ENCODE measurements around the gene SYNGR3.

SYNGR3 gene

GRCh38 chr16:1980770-1981087 is 9.0 kb upstream of the SYNGR3 start:
- no peak overlapping the region for H3K4me3 ChIP-seq (ENCODE audit: low read depth, low read length)
- no peak for TF ChIP-seq CTCF (IDR thresholded peaks at IDR 0.05; ENCODE audit: insufficient read depth, low read length, missing control alignments)
- ChIA-PET POLR2A (interaction anchor here (1.4 to 3.5 kb wide), 3 partner anchors 16 to 175 kb away, joined by 4 to 23 read pairs (median 9); partner anchors contain the start of genes RPS2 and TRAF7), CTCF (interaction anchor here (0.6 to 16.4 kb wide), 5 partner anchors 9 to 160 kb away, joined by 3 to 163 read pairs (median 5); partner anchors contain the start of gene TBL3)
- DNase-seq (ENCODE audit: low read depth, low spot score): no peak

- DNase-seq (ENCODE audit: low read depth, low spot score): no peak
- CTCF ChIA-PET: interaction anchor here (0.6 to 16.4 kb wide), 6 partner anchors 8 to 159 kb away, joined by 3 to 163 read pairs (median 6); partner anchors contain the start of gene TBL3
- POLR2A ChIA-PET: interaction anchor here (0.7 to 3.5 kb wide), 5 partner anchors 10 to 174 kb away, joined by 3 to 23 read pairs (median 9); partner anchors contain the start of genes RPS2, TBL3 and TRAF7
- no peak for TF ChIP-seq CTCF (IDR thresholded peaks at IDR 0.05; ENCODE audit: insufficient read depth, low read length, missing control alignments)
- H3K4me3 ChIP-seq (ENCODE audit: low read depth, low read length): no peak within 1 kb of the TSS
Measured at GRCh38 chr16:1981398-1981836, 8.4 kb upstream of the SYNGR3 start, which contains the start of gene NOXO1. TSS of gene NOXO1 (minus strand) at chr16:1981469. CDS start at chr16:1981179, 290 bp downstream.

- CTCF ChIA-PET: interaction anchor here (0.6 to 16.4 kb wide), 5 partner anchors 9 to 158 kb away, joined by 3 to 163 read pairs (median 7); partner anchors contain the start of gene TBL3
- POLR2A ChIA-PET: interaction anchor here (1.9 to 3.5 kb wide), 3 partner anchors 10 to 173 kb away, joined by 9 to 23 read pairs (median 9); partner anchors contain the start of genes RPS2, TBL3 and TRAF7
- H3K4me3 ChIP-seq (ENCODE audit: low read depth, low read length): no peak overlapping the region
- TF ChIP-seq CTCF (IDR thresholded peaks at IDR 0.05; ENCODE audit: insufficient read depth, low read length, missing control alignments): no peak
- no peak for DNase-seq (ENCODE audit: low read depth, low spot score)
Measured at GRCh38 chr16:1982013-1982433, 7.7 kb upstream of the SYNGR3 start.

- peak overlapping the region; percentile 71 for H3K4me3 ChIP-seq (ENCODE audit: low read depth, low read length)
- ChIA-PET POLR2A (interaction anchor here (0.5 to 3.5 kb wide), 4 partner anchors 11 to 25 kb away, joined by 3 to 23 read pairs (median 6); partner anchors contain the start of genes RPS2 and TBL3), CTCF (interaction anchor here (1.3 to 16.4 kb wide), 5 partner anchors 10 to 157 kb away, joined by 3 to 163 read pairs (median 7); partner anchors contain the start of gene TBL3)
- no peak for DNase-seq (ENCODE audit: low read depth, low spot score)
- TF ChIP-seq CTCF (IDR thresholded peaks at IDR 0.05; ENCODE audit: insufficient read depth, low read length, missing control alignments): no peak
Measured at GRCh38 chr16:1982991-1983543, 6.7 kb upstream of the SYNGR3 start.

- ChIA-PET CTCF (interaction anchor here (0.5 to 16.4 kb wide), 8 partner anchors 10 to 162 kb away, joined by 3 to 163 read pairs (median 6); partner anchors contain the start of gene TBL3), POLR2A (interaction anchor here (0.5 to 2.5 kb wide), 7 partner anchors 12 to 157 kb away, joined by 3 to 9 read pairs (median 4); partner anchors contain the start of genes RPS2 and TBL3)
- H3K4me3 ChIP-seq (ENCODE audit: low read depth, low read length): peak within 1 kb of the TSS; percentile 71
- DNase-seq (ENCODE audit: low read depth, low spot score): peak; percentile 26
- peak; percentile 66 for TF ChIP-seq CTCF (IDR thresholded peaks at IDR 0.05; ENCODE audit: insufficient read depth, low read length, missing control alignments)
Measured at GRCh38 chr16:1983544-1984346, 6.0 kb upstream of the SYNGR3 start, which contains the start of gene GFER. TSS of gene GFER (plus strand) at chr16:1984193. CDS start at chr16:1984219, 26 bp downstream.

All from AG04449 (cell line).